Duodenal mucosa (tissue), 2 donors: ENCODE results near the gene RNF217.
"Not testable (repeated sequence)": the region's sequence is repeated elsewhere in the genome, so short reads cannot be mapped to it uniquely, and the experiment has no call there.

Source experiments
- H3K27ac ChIP-seq: one replicate; pipeline ENCODE4 v1.7.0; 2013; ENCODE audit warnings: low read depth, low read length
- H3K27me3 ChIP-seq, 2 donors: one replicate each; pipeline ENCODE4 v1.7.0; 2013; ENCODE audit warnings: low read length in 2 of 2, control low read depth in 1 of 2; ENCODE audit not compliant: insufficient read depth in 2 of 2, control insufficient read depth in 1 of 2
- H3K36me3 ChIP-seq, 2 donors: one replicate each; pipeline ENCODE4 v1.7.0; 2013; ENCODE audit warnings: low read length in 2 of 2, control low read depth in 1 of 2; ENCODE audit not compliant: insufficient read depth in 2 of 2, control insufficient read depth in 1 of 2
- H3K4me1 ChIP-seq, 2 donors: one replicate each; pipeline ENCODE4 v1.7.0; 2013; ENCODE audit warnings: low read length in 2 of 2, control low read depth in 1 of 2; ENCODE audit not compliant: insufficient read depth in 2 of 2, control insufficient read depth in 1 of 2
- H3K4me3 ChIP-seq, 2 donors: one replicate each; pipeline ENCODE4 v1.7.0; 2013; ENCODE audit warnings: low read length in 2 of 2, low read depth in 1 of 2
- H3K9ac ChIP-seq, 2 donors: one replicate each; pipeline ENCODE4 v1.7.0; 2013; ENCODE audit warnings: low read length in 2 of 2, low read depth in 1 of 2
- H3K9me3 ChIP-seq, 2 donors: one replicate each; pipeline ENCODE4 v1.7.0; 2013; ENCODE audit warnings: low read length in 2 of 2, control low read depth in 1 of 2; ENCODE audit not compliant: control insufficient read depth in 1 of 2

Gene RNF217

GRCh38 chr6:124961777-124962638, at the start of gene RNF217:
TSS of gene RNF217 (plus strand) at chr6:124962437. CDS start at chr6:124962545, 108 bp downstream.
- H3K4me3 ChIP-seq: peak within 1 kb of the TSS; percentile 79 to 82
- H3K9me3 ChIP-seq: no peaks in the 10 kb centered on the region
- H3K27ac ChIP-seq: peak within 1 kb of the TSS; percentile 77
- H3K9ac ChIP-seq: peak within 1 kb of the TSS; percentile 70 to 71
- H3K36me3 ChIP-seq: no peaks in the 10 kb centered on the region
- H3K4me1 ChIP-seq: peaks cover 4 to 13% of the 10 kb centered on the region in 2 donors
- H3K27me3 ChIP-seq: no peaks in the 10 kb centered on the region

- H3K27me3 ChIP-seq: no peaks in the 10 kb centered on the region
- no peaks in the 10 kb centered on the region for H3K36me3 ChIP-seq
- H3K4me3 ChIP-seq: no peak overlapping the region
- no peak overlapping the region for H3K27ac ChIP-seq
- no peaks in the 10 kb centered on the region for H3K9me3 ChIP-seq
- no peak overlapping the region for H3K9ac ChIP-seq
- H3K4me1 ChIP-seq: no peaks in the 10 kb centered on the region
Measured at GRCh38 chr6:124913056-124913455, 49.2 kb upstream of the RNF217 start.

DNA sequence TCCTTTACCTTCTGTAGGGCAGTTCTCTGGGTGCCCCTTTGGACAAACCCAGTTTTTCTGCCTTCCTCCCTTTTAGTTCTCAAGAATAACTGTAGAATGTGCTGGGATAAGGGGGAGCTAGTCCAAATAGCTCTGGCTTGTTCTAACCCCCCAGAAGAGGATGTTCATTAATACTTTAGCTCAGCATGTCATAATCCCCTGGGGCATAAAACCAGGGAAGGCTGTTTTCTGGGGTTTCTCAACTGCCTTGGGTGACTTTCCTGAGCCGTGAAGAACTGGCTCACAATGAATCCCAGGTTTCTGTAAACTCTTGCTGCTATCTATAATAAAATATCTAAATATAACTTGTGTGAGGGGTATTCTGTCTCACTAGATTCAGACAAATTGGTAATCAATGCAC, 44.5 kb upstream of the RNF217 start:
- H3K4me1 ChIP-seq: no peaks in the 10 kb centered on the region
- H3K9ac ChIP-seq: no peak overlapping the region
- H3K36me3 ChIP-seq: no peaks in the 10 kb centered on the region
- H3K9me3 ChIP-seq: peaks cover 5 to 7% of the 10 kb centered on the region in 2 donors
- H3K27me3 ChIP-seq: no peaks in the 10 kb centered on the region
- no peak overlapping the region for H3K27ac ChIP-seq
- H3K4me3 ChIP-seq: no peak overlapping the region

GRCh38 chr6:124919703-124920102, 42.5 kb upstream of the RNF217 start:
- H3K4me1 ChIP-seq, H3K27me3 ChIP-seq, H3K4me3 ChIP-seq: not testable (repeated sequence)

GRCh38 chr6:124924333-124924759, 37.9 kb upstream of the RNF217 start:
- Histone ChIP-seq H3K27me3 (no peaks in the 10 kb centered on the region), H3K9ac (no peak overlapping the region), H3K4me1 (no peaks in the 10 kb centered on the region), H3K9me3 (peaks cover 5 to 7% of the 10 kb centered on the region in 2 donors), H3K27ac (no peak overlapping the region), H3K36me3 (no peaks in the 10 kb centered on the region), H3K4me3 (no peak overlapping the region)

More at GRCh38 chr6:124919703-124920102, 42.5 kb upstream of the RNF217 start:
- not testable (repeated sequence) for H3K9ac ChIP-seq, H3K9me3 ChIP-seq, H3K36me3 ChIP-seq, H3K27ac ChIP-seq

GRCh38 chr6:124926435-124926834, 35.8 kb upstream of the RNF217 start:
- H3K4me1 ChIP-seq: no peaks in the 10 kb centered on the region
- H3K4me3 ChIP-seq: no peak overlapping the region
- no peaks in the 10 kb centered on the region for H3K9me3 ChIP-seq
- H3K27me3 ChIP-seq: no peaks in the 10 kb centered on the region
- H3K9ac ChIP-seq: no peak overlapping the region
- H3K36me3 ChIP-seq: no peaks in the 10 kb centered on the region
- no peak overlapping the region for H3K27ac ChIP-seq

- H3K27ac ChIP-seq: no peak overlapping the region
Measured at GRCh38 chr6:124927806-124928205, 34.4 kb upstream of the RNF217 start.

DNA sequence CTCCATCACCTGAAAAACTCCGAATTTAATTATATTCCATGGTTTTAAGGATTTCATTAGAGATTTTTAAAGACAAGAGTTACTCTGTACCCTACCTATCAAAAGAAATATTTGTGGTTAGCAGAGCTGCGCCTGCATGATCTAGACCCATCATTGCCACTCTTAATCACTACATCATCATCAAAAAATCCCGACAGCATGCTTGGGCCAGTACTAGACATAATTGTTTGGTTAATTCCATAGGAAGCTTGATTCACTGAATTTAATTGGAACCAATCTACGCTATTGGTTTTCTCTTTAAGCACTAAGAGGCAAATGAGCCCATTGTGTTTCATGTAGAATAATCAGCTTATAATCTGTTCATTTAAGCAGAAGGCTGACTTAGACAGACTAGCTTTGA, 33.4 kb upstream of the RNF217 start:
- Histone ChIP-seq H3K9ac (no peak overlapping the region), H3K36me3 (no peaks in the 10 kb centered on the region), H3K27me3 (no peaks in the 10 kb centered on the region), H3K4me3 (no peak overlapping the region), H3K27ac (no peak overlapping the region), H3K4me1 (no peaks in the 10 kb centered on the region), H3K9me3 (no peaks in the 10 kb centered on the region)

More at GRCh38 chr6:124927806-124928205, 34.4 kb upstream of the RNF217 start:
- no peaks in the 10 kb centered on the region for H3K4me1 ChIP-seq
- no peaks in the 10 kb centered on the region for H3K9me3 ChIP-seq
- H3K9ac ChIP-seq: no peak overlapping the region
- H3K36me3 ChIP-seq: no peaks in the 10 kb centered on the region
- H3K27me3 ChIP-seq: no peaks in the 10 kb centered on the region
- no peak overlapping the region for H3K4me3 ChIP-seq

- Histone ChIP-seq H3K9me3 (no peaks in the 10 kb centered on the region), H3K27me3 (no peaks in the 10 kb centered on the region), H3K4me1 (no peaks in the 10 kb centered on the region), H3K27ac (no peak overlapping the region), H3K9ac (no peak overlapping the region), H3K4me3 (no peak overlapping the region), H3K36me3 (no peaks in the 10 kb centered on the region)
Measured at GRCh38 chr6:124937645-124938044, 24.6 kb upstream of the RNF217 start.

GRCh38 chr6:124941259-124941658, 21.0 kb upstream of the RNF217 start:
- no peaks in the 10 kb centered on the region for H3K9me3 ChIP-seq
- H3K4me3 ChIP-seq: no peak overlapping the region
- no peak overlapping the region for H3K9ac ChIP-seq
- H3K36me3 ChIP-seq: no peaks in the 10 kb centered on the region
- H3K27me3 ChIP-seq: no peaks in the 10 kb centered on the region
- H3K27ac ChIP-seq: no peak overlapping the region
- H3K4me1 ChIP-seq: no peaks in the 10 kb centered on the region
